H9 (cell line): Measurements from ENCODE around the gene FAM180A. TPM values are rescaled to one million over a fixed set of nuclear protein-coding genes. Genes with fewer than 3 reads are reported as not detected.

Experiments used
- DNase-seq: peaks from one replicate; pipeline ENCODE4 v3.0.0-alpha.2; 2017
- H2AFZ ChIP-seq: one replicate; pipeline ENCODE4 v1.6.1; 2013; ENCODE audit warnings: mild to moderate bottlenecking, low read length, control low read depth, moderate library complexity
- H2AK5ac ChIP-seq: 2 replicates; pipeline ENCODE4 v1.6.1; 2013; ENCODE audit warnings: low read length, control low read depth, mixed read lengths; ENCODE audit not compliant: insufficient read length
- H2BK120ac ChIP-seq: one replicate; pipeline ENCODE4 v1.6.1; 2013; ENCODE audit warnings: low read depth, mild to moderate bottlenecking, low read length, control low read depth, inconsistent platforms; ENCODE audit not compliant: poor library complexity, severe bottlenecking
- H2BK12ac ChIP-seq: 2 replicates; pipeline ENCODE4 v1.6.1; 2013; ENCODE audit warnings: low read length, control low read depth, mixed read lengths, low read depth; ENCODE audit not compliant: insufficient read length
- H2BK15ac ChIP-seq: 2 replicates; pipeline ENCODE4 v1.6.1; 2013; ENCODE audit warnings: low read depth, low read length, control low read depth
- H2BK20ac ChIP-seq: one replicate; pipeline ENCODE4 v1.6.1; 2013; ENCODE audit warnings: low read depth, mild to moderate bottlenecking, low read length, control low read depth, inconsistent platforms; ENCODE audit not compliant: poor library complexity, severe bottlenecking
- H2BK5ac ChIP-seq: 2 replicates; pipeline ENCODE4 v1.6.1; 2013; ENCODE audit warnings: low read length, control low read depth, mixed read lengths; ENCODE audit not compliant: insufficient read length
- H3K14ac ChIP-seq: 2 replicates; pipeline ENCODE4 v1.6.1; 2013; ENCODE audit warnings: low read length, control low read depth; ENCODE audit not compliant: insufficient read depth
- H3K18ac ChIP-seq: 2 replicates; pipeline ENCODE4 v1.6.1; 2013; ENCODE audit warnings: low read depth, mild to moderate bottlenecking, mixed read lengths, low read length, control low read depth; ENCODE audit not compliant: insufficient read length
- H3K23ac ChIP-seq: 2 replicates; pipeline ENCODE4 v1.6.1; 2013; ENCODE audit warnings: low read length, control low read depth, mixed read lengths, low read depth; ENCODE audit not compliant: insufficient read length
- H3K23me2 ChIP-seq: 2 replicates; pipeline ENCODE4 v1.6.1; 2013; ENCODE audit warnings: low read depth, mild to moderate bottlenecking, mixed read lengths, low read length, control low read depth; ENCODE audit not compliant: insufficient read length, poor library complexity, severe bottlenecking
- H3K27ac ChIP-seq: 2 replicates; pipeline ENCODE4 v1.5.1; 2013; ENCODE audit warnings: low read length, control low read depth, mixed read lengths, low read depth; ENCODE audit not compliant: insufficient read length
- H3K27me3 ChIP-seq: 2 replicates; pipeline ENCODE4 v1.6.1; 2013; ENCODE audit warnings: low read length, control low read depth, inconsistent platforms; ENCODE audit not compliant: insufficient read depth
- H3K4ac ChIP-seq: 2 replicates; pipeline ENCODE4 v1.6.1; 2013; ENCODE audit warnings: low read depth, mild to moderate bottlenecking, control low read depth, inconsistent platforms, low read length, moderate library complexity
- H3K4me1 ChIP-seq: 2 replicates; pipeline ENCODE4 v1.6.1; 2013; ENCODE audit warnings: low read length, control low read depth, inconsistent platforms; ENCODE audit not compliant: insufficient read depth
- H3K4me2 ChIP-seq: 2 replicates; pipeline ENCODE4 v1.6.1; 2013; ENCODE audit warnings: low read length, control low read depth, mixed read lengths; ENCODE audit not compliant: insufficient read length, insufficient read depth
- H3K56ac ChIP-seq: 2 replicates; pipeline ENCODE4 v1.6.1; 2013; ENCODE audit warnings: low read depth, mild to moderate bottlenecking, mixed read lengths, low read length, control low read depth; ENCODE audit not compliant: insufficient read length
- H3K79me1 ChIP-seq: 2 replicates; pipeline ENCODE4 v1.6.1; 2013; ENCODE audit warnings: low read depth, mild to moderate bottlenecking, moderate library complexity, low read length, control low read depth, inconsistent platforms; ENCODE audit not compliant: insufficient read depth, poor library complexity, severe bottlenecking
- H3K79me2 ChIP-seq: 2 replicates; pipeline ENCODE4 v1.6.1; 2013; ENCODE audit warnings: low read length, control low read depth, inconsistent platforms; ENCODE audit not compliant: insufficient read depth
- H3K9ac ChIP-seq: 2 replicates; pipeline ENCODE4 v1.6.1; 2013; ENCODE audit warnings: low read length, control low read depth, mixed read lengths; ENCODE audit not compliant: insufficient read length; ENCODE audit errors: extremely low read depth
- H3K9me3 ChIP-seq: one replicate; pipeline ENCODE4 v1.6.1; 2013; ENCODE audit warnings: low read depth, low read length, inconsistent platforms; ENCODE audit not compliant: control insufficient read depth
- H3T11ph ChIP-seq: one replicate; pipeline ENCODE4 v1.6.1; 2013; ENCODE audit warnings: mild to moderate bottlenecking, low read length, control low read depth, inconsistent platforms
- H4K20me1 ChIP-seq: one replicate; pipeline ENCODE4 v1.6.1; 2013; ENCODE audit not compliant: control insufficient read depth, insufficient read length, insufficient read depth
- H4K5ac ChIP-seq: 2 replicates; pipeline ENCODE4 v1.6.1; 2013; ENCODE audit warnings: low read depth, mild to moderate bottlenecking, mixed read lengths, low read length, control low read depth; ENCODE audit not compliant: insufficient read length
- H4K8ac ChIP-seq: replicated peaks from 2 replicates; pipeline ENCODE4 v1.6.1; 2013; ENCODE audit warnings: low read length, control low read depth, mixed read lengths, low read depth; ENCODE audit not compliant: insufficient read length
- H4K91ac ChIP-seq: 2 replicates; pipeline ENCODE4 v1.6.1; 2013; ENCODE audit warnings: low read depth, mild to moderate bottlenecking, moderate library complexity, mixed read lengths, low read length, control low read depth; ENCODE audit not compliant: insufficient read length
- H3K27ac Mint-ChIP-seq, 3 experiments: 2 replicates in 2 of 3; 3 replicates in 1 of 3; pipeline ENCODE4 v1.8.0; 2020 to 2021; ENCODE audit warnings: mixed read lengths in 3 of 3, mild to moderate bottlenecking in 1 of 3, moderate library complexity in 1 of 3
- H3K27me3 Mint-ChIP-seq: 2 replicates; pipeline ENCODE4 v1.8.0; 2021; ENCODE audit warnings: low read depth, mild to moderate bottlenecking, moderate library complexity, mixed read lengths
- H3K36me3 Mint-ChIP-seq, 3 experiments: 2 replicates in 2 of 3; 3 replicates in 1 of 3; pipeline ENCODE4 v1.8.0; 2020 to 2021; ENCODE audit warnings: low read depth in 3 of 3, mixed read lengths in 3 of 3; ENCODE audit not compliant: insufficient read depth in 1 of 3
- H3K4me1 Mint-ChIP-seq, 2 experiments: 2 replicates each; pipeline ENCODE4 v1.8.0; 2020; ENCODE audit warnings: mixed read lengths in 2 of 2
- H3K4me3 Mint-ChIP-seq, 2 experiments: 2 replicates in 1 of 2; 3 replicates in 1 of 2; pipeline ENCODE4 v1.8.0; 2020 to 2021; ENCODE audit warnings: mild to moderate bottlenecking in 2 of 2, mixed read lengths in 2 of 2, moderate library complexity in 1 of 2
- H3K9me3 Mint-ChIP-seq, 2 experiments: 2 replicates in 1 of 2; 3 replicates in 1 of 2; pipeline ENCODE4 v1.8.0; 2020; ENCODE audit warnings: mild to moderate bottlenecking in 2 of 2, mixed read lengths in 2 of 2, moderate library complexity in 1 of 2
- CTCF ChIP-seq: fragments of 200-600 bp; sonication (generic); conservative IDR thresholded peaks from 3 replicates; pipeline ENCODE4 v1.8.0; 2021; ENCODE audit warnings: antibody characterized with exemption, mild to moderate bottlenecking
- WGBS: extraction: QIAGEN DNeasy Blood & Tissue Kit; methylation state at CpG from one replicate; pipeline ENCODE4 v1.1.7; 2013; ENCODE audit warnings: missing lambda C conversion rate, low lambda C conversion rate, mixed read lengths; ENCODE audit not compliant: insufficient read length; ENCODE audit errors: extremely low coverage; 5-methylcytosine and 5-hydroxymethylcytosine counted together
- total RNA-seq: library from RNA; stranded (reverse); gene quantifications from 2 replicates; pipeline ENCODE4 v1.2.1, GENCODE V29; 2021

Gene FAM180A
- total RNA-seq, 1 experiment from 2014 or later = not detected

GRCh38 chr7:135729230-135729629 lies 19.4 kb downstream of the FAM180A start:
- no peak overlapping the region for H3K14ac ChIP-seq
- H2AK5ac ChIP-seq = no peak overlapping the region
- H4K91ac ChIP-seq = no peak overlapping the region
- WGBS = no CpG with 5 or more reads among the region's 5 CpGs
- no peak overlapping the region for H2BK20ac ChIP-seq
- no peak overlapping the region for H3K56ac ChIP-seq
- no peaks in the 10 kb centered on the region for H3K27me3 ChIP-seq
- H3K4me2 ChIP-seq = no peak overlapping the region
- no peak overlapping the region for H2AFZ ChIP-seq
- no peak overlapping the region for H2BK12ac ChIP-seq
- no peak for TF ChIP-seq CTCF
- no peak overlapping the region for H2BK15ac ChIP-seq
- H3K79me2 ChIP-seq = no peaks in the 10 kb centered on the region
- no peaks in the 10 kb centered on the region for H3K9me3 ChIP-seq
- Mint-ChIP-seq H3K36me3 (no peaks in the 10 kb centered on the region), H3K27ac (no peak overlapping the region), H3K27me3 (peaks cover 9% of the 10 kb centered on the region; the same call in 1 of the 2 replicates), H3K4me3 (no peak overlapping the region), H3K9me3 (no peaks in the 10 kb centered on the region), H3K4me1 (peaks cover 17 to 27% of the 10 kb centered on the region in 2 experiments)
- no peak for DNase-seq
- no peak overlapping the region for H4K8ac ChIP-seq
- no peak overlapping the region for H3K23ac ChIP-seq
- H3K23me2 ChIP-seq = no peaks in the 10 kb centered on the region
- no peak overlapping the region for H3K18ac ChIP-seq
- H4K5ac ChIP-seq = no peak overlapping the region
- H2BK120ac ChIP-seq = no peak overlapping the region
- no peak overlapping the region for H3K4ac ChIP-seq
- H3K79me1 ChIP-seq = no peaks in the 10 kb centered on the region
- H3K4me1 ChIP-seq = peaks cover 5% of the 10 kb centered on the region; the same call in 1 of the 2 replicates
- no peak overlapping the region for H3K9ac ChIP-seq
- no peak overlapping the region for H3T11ph ChIP-seq
- no peak overlapping the region for H3K27ac ChIP-seq
- H2BK5ac ChIP-seq = no peak overlapping the region
- no peaks in the 10 kb centered on the region for H4K20me1 ChIP-seq
